Body of pancreas (tissue), 4 donors: ENCODE data around the gene AANAT.

ENCODE experiments used
- CTCF ChIP-seq, 7 experiments: fragments of 450-650 bp in 4 of 7; fragments of 200-600 bp in 3 of 7; sonication (generic) in 3 of 7; IDR thresholded peaks; one replicate each; pipeline ENCODE4 v1.5.1; 2016 to 2019; ENCODE audit warnings: antibody characterized with exemption in 7 of 7
- POLR2A ChIP-seq, 3 donors: fragments of 450-650 bp; IDR thresholded peaks; one replicate each; pipeline ENCODE4 v1.6.1; 2016; ENCODE audit warnings: antibody characterized with exemption in 3 of 3, mild to moderate bottlenecking in 2 of 3

GRCh38 chr17:76513306-76513692, 45.9 kb downstream of the AANAT start:
- TF ChIP-seq CTCF (IDR thresholded peaks at IDR 0.05) (no peak), POLR2A (IDR thresholded peaks at IDR 0.05) (no peak)
